Limb (tissue), 2 donors: ENCODE results near the gene CENPU.

ENCODE experiments used
- DNase-seq, 2 donors: peaks; one replicate each; pipeline ENCODE4 v3.0.0-alpha.2; 2016; ENCODE audit errors: extremely low spot score in 2 of 2

The CENPU gene

DNA sequence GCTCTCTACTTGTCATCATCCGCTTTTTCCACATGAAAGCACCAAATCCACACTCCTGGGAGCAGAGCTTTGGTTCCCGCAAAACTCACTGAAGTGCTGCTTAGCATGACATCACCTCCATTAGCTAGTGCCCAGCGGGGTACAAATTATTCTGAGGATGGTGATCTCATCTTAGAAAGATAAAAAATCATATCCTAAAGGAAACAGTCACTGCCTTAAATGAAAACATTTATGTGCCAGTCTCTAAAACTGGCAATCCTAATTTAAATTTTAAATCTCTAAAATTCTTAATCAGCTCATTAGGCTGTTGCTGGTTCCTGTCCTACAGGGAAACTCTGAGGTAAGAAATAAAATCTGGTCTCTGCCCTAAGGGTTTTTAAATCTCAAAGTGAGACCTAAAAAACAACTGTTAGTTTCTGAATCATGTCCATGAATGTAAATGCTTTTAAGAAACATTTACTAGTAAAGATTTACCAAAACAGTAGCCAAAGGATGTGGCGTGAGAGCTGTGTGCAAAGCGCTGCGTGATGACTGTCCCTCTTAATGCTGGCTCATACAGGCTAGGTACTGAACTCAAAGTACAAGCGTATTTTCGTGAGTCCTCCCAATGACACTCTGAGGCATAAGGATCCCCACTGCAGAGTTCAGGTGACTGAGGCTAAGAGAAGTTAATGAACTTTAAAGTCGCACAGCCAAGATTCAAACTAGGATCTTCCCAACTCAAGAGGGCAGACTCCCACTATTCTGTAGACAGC is 89.2 kb downstream of the CENPU start:
- no peak for DNase-seq
